Karpas-422 (cell line): ENCODE data around the gene FHIP1A. TPM values are rescaled to one million over a fixed set of nuclear protein-coding genes. Genes with fewer than 3 reads are reported as not detected.

Experiments used
- DNase-seq: peaks from one replicate; pipeline ENCODE4 v3.0.0-alpha.2; 2015
- H2AFZ ChIP-seq: fragments of 200-600 bp; sonication (generic); 2 replicates; pipeline ENCODE4 v1.6.1; 2014; ENCODE audit warnings: antibody characterized with exemption, low read length, mixed read lengths
- H3K27ac ChIP-seq: fragments of 200-600 bp; sonication (generic); 2 replicates; pipeline ENCODE4 v1.5.1; 2014; ENCODE audit warnings: mild to moderate bottlenecking, low read length, moderate library complexity
- H3K27me3 ChIP-seq: fragments of 200-600 bp; sonication (generic); 2 replicates; pipeline ENCODE4 v1.6.1; 2014; ENCODE audit warnings: low read length, mixed read lengths
- H3K36me3 ChIP-seq: fragments of 200-600 bp; sonication (generic); 2 replicates; pipeline ENCODE4 v1.6.1; 2014; ENCODE audit warnings: low read length, mixed read lengths; ENCODE audit not compliant: insufficient read depth
- H3K4me1 ChIP-seq: fragments of 200-600 bp; sonication (generic); 2 replicates; pipeline ENCODE4 v1.6.1; 2014; ENCODE audit warnings: mild to moderate bottlenecking, low read length, mixed read lengths
- H3K4me2 ChIP-seq: fragments of 200-600 bp; sonication (generic); 2 replicates; pipeline ENCODE4 v1.6.1; 2014; ENCODE audit warnings: low read length, low read depth, mild to moderate bottlenecking; ENCODE audit not compliant: poor library complexity, severe bottlenecking
- H3K4me3 ChIP-seq: fragments of 200-600 bp; sonication (generic); 2 replicates; pipeline ENCODE4 v1.5.1; 2014; ENCODE audit warnings: mild to moderate bottlenecking, antibody characterized with exemption, low read length, mixed read lengths
- H3K79me2 ChIP-seq: fragments of 200-600 bp; sonication (generic); 2 replicates; pipeline ENCODE4 v1.6.1; 2014; ENCODE audit warnings: mild to moderate bottlenecking, low read length, mixed read lengths
- H3K9ac ChIP-seq: fragments of 200-600 bp; sonication (generic); 2 replicates; pipeline ENCODE4 v1.6.0; 2014; ENCODE audit warnings: low read length
- H3K9me2 ChIP-seq: fragments of 200-600 bp; sonication (generic), shearing (Covaris generic); replicated peaks from 2 replicates; pipeline ENCODE4 v1.6.0; 2014; ENCODE audit warnings: mild to moderate bottlenecking, low read length, moderate library complexity; ENCODE audit not compliant: insufficient read depth
- H3K9me3 ChIP-seq: fragments of 300-700, 200-600 bp; sonication (generic); 2 replicates; pipeline ENCODE4 v1.6.1; 2014; ENCODE audit warnings: low read length, mixed read lengths
- H4K20me1 ChIP-seq: fragments of 200-600 bp; sonication (generic); 2 replicates; pipeline ENCODE4 v1.6.1; 2014; ENCODE audit warnings: mild to moderate bottlenecking, antibody characterized with exemption, low read length, low read depth; ENCODE audit not compliant: insufficient read depth
- total RNA-seq: library from RNA; depleted of rRNA; stranded (reverse); fragments of >200 nt; shearing (Covaris generic); gene quantifications from 2 replicates; pipeline ENCODE4 v1.2.3, GENCODE V29; 2014; ENCODE audit warnings: low replicate concordance

Gene FHIP1A
- total RNA-seq, 1 experiment from 2014 or later = not detected

DNA sequence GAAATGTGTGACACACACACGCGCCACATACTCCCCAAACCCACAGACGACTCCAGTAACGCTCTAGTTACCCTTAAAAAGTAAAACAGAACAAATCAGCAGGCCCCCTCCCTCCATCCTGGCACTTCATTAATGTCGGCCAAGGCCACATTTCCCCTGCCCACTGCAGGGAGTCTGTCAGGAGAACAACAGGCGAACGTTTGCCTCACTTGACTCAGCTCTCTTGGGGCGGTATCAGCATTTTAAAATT is 671 bp upstream of the FHIP1A start:
- Histone ChIP-seq H3K27me3 (no peaks in the 10 kb centered on the region), H3K9me3 (no peaks in the 10 kb centered on the region), H3K79me2 (no peaks in the 10 kb centered on the region), H2AFZ (no peak overlapping the region), H3K9me2 (no peaks in the 10 kb centered on the region), H3K9ac (no peak overlapping the region), H3K36me3 (no peaks in the 10 kb centered on the region), H3K27ac (no peak overlapping the region), H3K4me1 (0 out of 2 replicates have a peak, but pooled peaks cover 2% of the 10 kb centered on the region), H4K20me1 (no peaks in the 10 kb centered on the region), H3K4me3 (peak overlapping the region; percentile 22; the same call in 1 of the 2 replicates), H3K4me2 (peak overlapping the region; percentile 30)
- no peak for DNase-seq

DNA sequence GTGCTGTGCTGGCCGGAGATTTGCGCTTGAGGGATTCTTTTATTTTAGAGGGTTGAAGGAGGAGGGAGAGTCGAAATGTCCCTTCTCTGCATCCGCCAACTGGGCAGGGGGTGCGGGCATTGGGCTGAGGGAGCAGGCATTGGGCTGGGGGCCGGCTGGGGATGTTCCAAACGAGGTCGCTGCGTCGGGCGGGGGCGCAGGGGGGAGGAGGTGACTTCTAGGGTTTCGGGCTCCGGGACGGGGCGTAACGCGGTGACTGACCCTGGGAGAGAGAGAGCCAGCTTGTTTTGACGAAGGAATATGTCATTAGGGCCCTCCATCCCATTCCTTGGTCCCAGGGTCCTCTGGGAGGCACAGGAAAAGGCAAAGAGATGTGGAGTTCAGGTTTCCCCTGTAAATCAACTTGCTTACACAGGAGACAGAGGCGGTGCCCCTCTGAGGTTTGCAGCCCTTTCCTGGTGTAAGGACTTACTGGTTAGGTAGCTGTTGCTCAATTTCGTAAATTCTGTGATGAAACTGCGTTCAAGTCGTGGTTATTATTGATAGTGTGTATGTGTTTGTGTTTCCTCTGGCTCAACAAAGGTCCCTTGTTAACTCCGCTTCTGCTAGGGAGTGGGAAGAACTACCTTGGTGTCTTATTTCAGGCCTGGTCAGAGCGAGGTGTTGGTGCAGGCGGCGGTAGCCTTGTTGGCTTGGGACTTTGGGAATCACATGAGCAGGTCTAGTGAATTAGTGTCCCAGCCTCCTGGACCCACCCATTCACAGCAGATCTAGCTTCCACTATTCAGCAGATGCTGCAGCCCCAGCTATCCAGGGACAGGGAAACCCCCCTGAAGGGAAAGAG is 716 bp downstream of the FHIP1A start:
- no peak overlapping the region for H3K4me2 ChIP-seq
- no peaks in the 10 kb centered on the region for H3K27me3 ChIP-seq
- no peaks in the 10 kb centered on the region for H3K79me2 ChIP-seq
- no peaks in the 10 kb centered on the region for H3K36me3 ChIP-seq
- no peak overlapping the region for H3K4me3 ChIP-seq
- DNase-seq = no peak
- H3K9me2 ChIP-seq = no peaks in the 10 kb centered on the region
- 0 out of 2 replicates have a peak, but pooled peaks cover 2% of the 10 kb centered on the region for H3K4me1 ChIP-seq
- no peaks in the 10 kb centered on the region for H3K9me3 ChIP-seq
- H3K9ac ChIP-seq = no peak overlapping the region
- no peak overlapping the region for H2AFZ ChIP-seq
- H4K20me1 ChIP-seq = no peaks in the 10 kb centered on the region
- H3K27ac ChIP-seq = no peak overlapping the region

GRCh38 chr4:151415978-151416377 is 7.0 kb downstream of the FHIP1A start:
- H3K9me2 ChIP-seq = no peaks in the 10 kb centered on the region
- H2AFZ ChIP-seq = no peak overlapping the region
- H3K4me3 ChIP-seq = no peak overlapping the region
- H3K4me2 ChIP-seq = no peak overlapping the region
- no peaks in the 10 kb centered on the region for H4K20me1 ChIP-seq
- no peak overlapping the region for H3K9ac ChIP-seq
- no peak for DNase-seq
- no peaks in the 10 kb centered on the region for H3K79me2 ChIP-seq
- no peaks in the 10 kb centered on the region for H3K4me1 ChIP-seq
- H3K9me3 ChIP-seq = no peaks in the 10 kb centered on the region
- no peak overlapping the region for H3K27ac ChIP-seq
- H3K36me3 ChIP-seq = no peaks in the 10 kb centered on the region
- H3K27me3 ChIP-seq = no peaks in the 10 kb centered on the region

DNA sequence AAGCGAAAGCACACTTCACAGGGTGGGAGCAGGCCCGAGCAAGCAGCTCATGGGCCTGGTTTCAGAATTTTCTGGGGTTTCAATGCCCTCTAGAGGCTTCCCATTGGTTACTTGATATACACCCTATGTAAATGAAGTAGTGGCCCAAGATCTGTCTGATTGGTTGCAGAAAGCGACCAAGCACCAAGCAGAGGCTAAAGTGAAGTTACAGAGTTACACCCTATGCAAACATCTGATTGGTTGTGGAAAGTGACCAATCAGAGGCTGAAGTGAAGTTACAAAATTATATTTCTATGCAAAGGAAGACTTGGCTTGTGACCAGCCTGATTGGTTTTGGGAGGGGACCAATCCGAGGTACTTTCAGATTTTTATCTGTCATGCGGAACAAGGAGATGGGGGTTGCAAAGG is 8.2 kb downstream of the FHIP1A start:
- Histone ChIP-seq H4K20me1 (no peaks in the 10 kb centered on the region), H3K4me1 (no peaks in the 10 kb centered on the region), H2AFZ (no peak overlapping the region), H3K4me2 (no peak overlapping the region), H3K27ac (no peak overlapping the region), H3K9me3 (no peaks in the 10 kb centered on the region), H3K9ac (no peak overlapping the region), H3K9me2 (no peaks in the 10 kb centered on the region), H3K27me3 (no peaks in the 10 kb centered on the region), H3K4me3 (no peak overlapping the region), H3K79me2 (no peaks in the 10 kb centered on the region), H3K36me3 (no peaks in the 10 kb centered on the region)
- no peak for DNase-seq

DNA sequence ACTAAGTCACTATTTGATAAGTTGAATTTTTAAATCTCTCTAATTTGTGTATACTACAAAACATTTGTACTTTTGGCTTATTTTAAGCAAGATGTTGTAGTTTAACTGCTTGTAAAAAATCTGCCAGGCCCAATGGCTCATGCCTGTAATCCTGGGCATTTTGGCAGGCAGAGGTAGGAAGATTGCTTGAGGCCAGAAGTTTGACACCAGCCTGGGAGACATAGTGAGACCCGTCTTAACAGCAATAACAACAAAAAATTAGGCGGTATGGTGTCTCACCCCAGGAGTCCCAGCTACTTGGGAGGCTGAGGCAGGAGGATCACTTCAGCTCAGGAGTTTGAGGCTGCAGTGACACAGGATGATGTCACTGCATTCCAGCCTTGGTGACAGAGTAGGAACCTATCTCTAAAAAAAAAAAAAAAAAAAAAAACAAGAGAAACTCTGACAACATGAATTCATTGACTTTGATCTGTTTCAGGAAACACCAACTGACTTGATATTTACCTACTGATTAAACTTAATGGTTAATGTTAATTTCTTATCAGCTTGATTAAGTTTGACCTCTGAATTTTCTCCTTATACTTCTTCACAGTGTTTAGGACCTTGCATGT is 8.9 kb downstream of the FHIP1A start:
- no peak overlapping the region for H2AFZ ChIP-seq
- H3K4me1 ChIP-seq = no peaks in the 10 kb centered on the region
- no peaks in the 10 kb centered on the region for H4K20me1 ChIP-seq
- no peak overlapping the region for H3K9ac ChIP-seq
- H3K27me3 ChIP-seq = no peaks in the 10 kb centered on the region
- H3K9me2 ChIP-seq = no peaks in the 10 kb centered on the region
- no peaks in the 10 kb centered on the region for H3K9me3 ChIP-seq
- H3K4me3 ChIP-seq = no peak overlapping the region
- no peaks in the 10 kb centered on the region for H3K36me3 ChIP-seq
- H3K4me2 ChIP-seq = no peak overlapping the region
- H3K79me2 ChIP-seq = no peaks in the 10 kb centered on the region
- H3K27ac ChIP-seq = no peak overlapping the region
- DNase-seq = no peak

- Histone ChIP-seq H3K27me3 (no peaks in the 10 kb centered on the region), H3K9me3 (no peaks in the 10 kb centered on the region), H3K4me2 (no peak overlapping the region), H3K4me1 (no peaks in the 10 kb centered on the region), H3K9me2 (no peaks in the 10 kb centered on the region), H3K27ac (no peak overlapping the region), H3K36me3 (no peaks in the 10 kb centered on the region), H3K79me2 (no peaks in the 10 kb centered on the region), H3K4me3 (no peak overlapping the region), H3K9ac (no peak overlapping the region), H2AFZ (no peak overlapping the region), H4K20me1 (no peaks in the 10 kb centered on the region)
- DNase-seq = no peak
Observed at GRCh38 chr4:151418385-151418784, 9.4 kb downstream of the FHIP1A start.

DNA sequence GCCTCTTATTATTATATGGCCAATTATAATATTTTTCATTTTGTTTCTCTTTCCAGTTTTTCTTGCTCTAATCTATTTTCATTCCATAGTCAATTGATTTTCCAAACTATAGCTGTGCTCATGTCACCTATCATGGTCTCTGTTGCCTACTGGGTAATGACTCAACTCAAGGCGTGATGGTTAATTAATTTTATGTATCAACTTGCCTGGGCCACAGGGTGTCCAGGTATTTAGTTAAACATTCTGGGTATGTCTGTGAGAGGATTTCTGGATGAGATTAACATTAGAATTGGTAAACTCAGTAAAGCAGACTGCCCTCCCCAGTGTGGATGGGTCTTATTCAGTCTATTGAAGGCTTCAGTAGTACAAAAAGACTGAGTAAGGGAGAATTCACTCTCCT is 9.9 kb downstream of the FHIP1A start:
- Histone ChIP-seq H3K27ac (no peak overlapping the region), H4K20me1 (no peaks in the 10 kb centered on the region), H3K9me3 (no peaks in the 10 kb centered on the region), H3K27me3 (no peaks in the 10 kb centered on the region), H3K9ac (no peak overlapping the region), H3K4me1 (no peaks in the 10 kb centered on the region), H3K4me3 (no peak overlapping the region), H3K9me2 (no peaks in the 10 kb centered on the region), H3K4me2 (no peak overlapping the region), H2AFZ (no peak overlapping the region), H3K36me3 (no peaks in the 10 kb centered on the region), H3K79me2 (no peaks in the 10 kb centered on the region)
- no peak for DNase-seq

GRCh38 chr4:151420250-151420807 is 11.4 kb downstream of the FHIP1A start:
- no peak for DNase-seq

More at GRCh38 chr4:151420250-151420807, 11.4 kb downstream of the FHIP1A start:
- Histone ChIP-seq H3K36me3 (no peaks in the 10 kb centered on the region), H3K4me2 (no peak overlapping the region), H3K9me2 (no peaks in the 10 kb centered on the region), H3K79me2 (no peaks in the 10 kb centered on the region), H3K9ac (no peak overlapping the region), H2AFZ (no peak overlapping the region), H3K27ac (no peak overlapping the region), H3K4me3 (no peak overlapping the region), H3K27me3 (peaks cover 3% of the 10 kb centered on the region; the same call in 1 of the 2 replicates), H4K20me1 (no peaks in the 10 kb centered on the region), H3K9me3 (no peaks in the 10 kb centered on the region), H3K4me1 (no peaks in the 10 kb centered on the region)
